ENCODE measurements around the gene DHODH. TPM values are rescaled to one million over a fixed set of nuclear protein-coding genes. Genes with fewer than 3 reads are reported as not detected.

DHODH gene
- total and polyA plus RNA-seq, 2 of the 8 experiments (the other 6 are each of a cell fraction or from before 2014, with no cell fraction given): 9.1 to 19.4 TPM

- Histone ChIP-seq H3K4me1 (replicated peaks in 1 of 4; ENCODE audit: control insufficient read depth in 3 of 4, insufficient read depth in 4 of 4, low read length in 3 of 4) (no peaks in the 10 kb centered on the region), H4K20me1 (replicated peaks in 1 of 2; ENCODE audit: control insufficient read depth in 1 of 2, insufficient read depth in 2 of 2, low read length in 2 of 2) (no peaks in the 10 kb centered on the region), H3K27ac (ENCODE audit: low read depth, low read length) (no peak overlapping the region), H3K4me2 (ENCODE audit: insufficient read depth in 1 of 2, low read depth in 2 of 2, low read length in 2 of 2) (no peak overlapping the region), H2AFZ (ENCODE audit: low read length) (no peak overlapping the region), H2BK20ac (ENCODE audit: low read length) (no peak overlapping the region), H3K14ac (ENCODE audit: insufficient read length) (no peak overlapping the region), H3K23ac (ENCODE audit: insufficient read length) (no peak overlapping the region), H4K8ac (ENCODE audit: extremely low read depth, insufficient read depth, low read length) (no peak overlapping the region), H2AK5ac (ENCODE audit: low read depth, low read length) (no peak overlapping the region), H4K91ac (replicated peaks; ENCODE audit: insufficient read length, low read length) (no peak overlapping the region), H3K9ac (replicated peaks in 1 of 4; ENCODE audit: extremely low read depth in 1 of 4, low read depth in 3 of 4, low read length in 3 of 4) (no peak overlapping the region), H4K5ac (ENCODE audit: insufficient read length, low read depth, low read length) (no peak overlapping the region), H2BK15ac (ENCODE audit: low read length) (no peak overlapping the region), H3K4ac (replicated peaks; ENCODE audit: insufficient read length, low read depth, low read length) (no peak overlapping the region), H3K23me2 (ENCODE audit: low read depth, low read length) (no peaks in the 10 kb centered on the region), H3K56ac (replicated peaks; ENCODE audit: insufficient read length, low read depth, low read length) (no peak overlapping the region), H3K4me3 (ENCODE audit: extremely low read depth in 1 of 4, insufficient read depth in 2 of 4, low read depth in 3 of 4, low read length in 4 of 4) (no peak overlapping the region), H2BK120ac (replicated peaks; ENCODE audit: low read depth, low read length) (no peak overlapping the region), H3K36me3 (ENCODE audit: control insufficient read depth in 2 of 4, insufficient read depth in 4 of 4, low read length in 3 of 4) (peaks cover 2 to 21% (median 15%) of the 10 kb centered on the region in 4 experiments; a peak in 5 of 8 replicates), H3K79me1 (ENCODE audit: low read depth, low read length) (no peaks in the 10 kb centered on the region; the same call in 1 of the 2 replicates), H3K18ac (ENCODE audit: extremely low read depth, low read length) (no peak overlapping the region), H2BK12ac (ENCODE audit: low read depth, low read length) (no peak overlapping the region), H3K79me2 (ENCODE audit: control insufficient read depth in 1 of 2, insufficient read depth in 2 of 2, low read length in 2 of 2) (no peaks in the 10 kb centered on the region; a peak in 1 of 4 replicates), H3K27me3 (replicated peaks in 1 of 4; ENCODE audit: control insufficient read depth in 3 of 4, extremely low read depth in 1 of 4, insufficient read depth in 3 of 4, low read length in 3 of 4) (no peaks in the 10 kb centered on the region), H3K9me3 (ENCODE audit: insufficient read depth in 2 of 2, low read depth in 1 of 2, low read length in 1 of 2) (no peaks in the 10 kb centered on the region), H2BK5ac (ENCODE audit: low read depth, low read length) (no peak overlapping the region)
- CTCF ChIA-PET (ENCODE audit: partially characterized antibody): interaction anchor here (1.1 to 1.2 kb wide), 3 partner anchors 22 to 131 kb away, joined by 3 read pairs; no protein-coding TSS in a partner anchor
- POLR2A ChIA-PET (ENCODE audit: partially characterized antibody): interaction anchor here (0.9 to 1.6 kb wide), 3 partner anchors 11 to 76 kb away, joined by 3 to 5 read pairs (median 4); no protein-coding TSS in a partner anchor
- DNase-seq (ENCODE audit: low read depth in 1 of 2, low spot score in 2 of 2): no peak
- WGBS, 2 experiments (ENCODE audit: extremely low coverage in 1 of 2, insufficient coverage in 1 of 2, insufficient read length in 1 of 2, insufficient replicate concordance in 2 of 2, low coverage in 1 of 2, low lambda C conversion rate in 2 of 2, missing lambda C conversion rate in 1 of 2): 85% methylated on average over 15 of the region's 15 CpGs; no CpG with 5 or more reads in 1 of the 2 experiments
- no peak for FAIRE-seq
- no peak for TF ChIP-seq RAD21 (IDR thresholded peaks at IDR 0.05 in 1 of 2, conservative IDR thresholded peaks at IDR 0.05 in 1 of 2; ENCODE audit: low read depth in 2 of 2, low read length in 2 of 2)
- TF ChIP-seq CEBPB (IDR thresholded peaks at IDR 0.05; ENCODE audit: low read depth, low read length): no peak
- no peak for TF ChIP-seq CHD1 (IDR thresholded peaks at IDR 0.05; ENCODE audit: low read depth, low read length)
- TF ChIP-seq ZNF274 (IDR thresholded peaks at IDR 0.05; ENCODE audit: borderline replicate concordance, extremely low read depth, low read length): no peak
- TF ChIP-seq JUN (IDR thresholded peaks at IDR 0.05; ENCODE audit: low read depth, low read length): no peak
- no peak for TF ChIP-seq MAX (IDR thresholded peaks at IDR 0.05)
- TF ChIP-seq ASH2L (IDR thresholded peaks at IDR 0.05; ENCODE audit: low read length): no peak
- no peak for TF ChIP-seq CTCF (IDR thresholded peaks at IDR 0.05; ENCODE audit: control extremely low read depth in 1 of 3, insufficient read depth in 1 of 3, low read depth in 1 of 3, low read length in 3 of 3)
- TF ChIP-seq CBX8 (IDR thresholded peaks at IDR 0.05; ENCODE audit: borderline replicate concordance, low read depth, low read length): no peak
- TF ChIP-seq KDM4A (IDR thresholded peaks at IDR 0.05; ENCODE audit: low read depth, low read length, severe bottlenecking): no peak
Measured at GRCh38 chr16:72013888-72014581, 5.5 kb downstream of the DHODH start.
